GM12872 (cell line): ENCODE results near the gene LRRC56.

Experiments
- CTCF ChIP-seq: IDR thresholded peaks from 3 replicates; pipeline ENCODE4 v1.5.1; 2011; ENCODE audit warnings: low read depth, mild to moderate bottlenecking, low read length, moderate library complexity; ENCODE audit not compliant: insufficient read depth

The LRRC56 gene

GRCh38 chr11:581752-582151 is 44.4 kb downstream of the LRRC56 start:
- no peak for TF ChIP-seq CTCF

GRCh38 chr11:584287-584686 is 47.0 kb downstream of the LRRC56 start:
- no peak for TF ChIP-seq CTCF

- TF ChIP-seq CTCF: no peak
Observed at GRCh38 chr11:586376-587316, 49.3 kb downstream of the LRRC56 start.

GRCh38 chr11:587546-587945 is 50.2 kb downstream of the LRRC56 start:
- TF ChIP-seq CTCF: no peak

GRCh38 chr11:587978-588380 is 50.7 kb downstream of the LRRC56 start:
- TF ChIP-seq CTCF: no peak

DNA sequence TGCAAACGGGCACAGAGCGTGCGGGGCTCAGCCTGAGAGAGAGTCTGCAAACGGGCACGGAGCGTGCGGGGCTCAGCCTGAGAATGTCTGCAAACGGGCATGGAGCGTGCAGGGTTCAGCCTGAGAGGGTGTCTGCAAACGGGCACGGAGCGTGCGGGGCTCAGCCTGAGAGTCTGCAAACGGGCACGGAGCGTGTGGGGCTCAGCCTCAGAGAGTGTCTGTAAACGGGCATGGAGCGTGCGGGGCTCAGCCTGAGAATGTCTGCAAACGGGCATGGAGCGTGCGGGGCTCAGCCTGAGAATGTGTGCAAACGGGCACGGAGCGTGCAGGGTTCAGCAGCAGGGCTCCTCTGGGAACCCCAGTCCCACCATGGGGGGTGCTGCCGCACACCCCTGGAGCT is 52.5 kb downstream of the LRRC56 start:
- no peak for TF ChIP-seq CTCF

DNA sequence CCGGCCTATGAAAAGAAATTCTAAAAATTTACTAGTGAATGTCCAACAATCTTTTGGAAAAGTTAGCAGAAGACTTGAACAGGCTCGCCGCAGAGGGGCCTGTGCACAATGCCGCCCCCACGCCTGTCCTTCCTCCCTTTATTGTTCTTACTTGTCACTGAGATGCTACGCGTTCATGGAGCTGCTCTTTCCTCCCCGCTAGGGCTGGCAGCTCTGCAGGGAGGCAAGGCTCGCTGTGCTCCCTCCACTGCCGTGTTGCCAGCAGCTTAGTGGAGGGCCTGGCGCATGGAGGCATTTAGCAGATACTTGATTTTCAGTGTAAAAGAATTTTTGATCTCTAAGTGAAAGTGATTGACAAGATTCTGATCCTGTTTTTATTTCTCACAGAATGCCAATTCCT is 53.7 kb downstream of the LRRC56 start:
- no peak for TF ChIP-seq CTCF
